ENCODE data around the gene EVI5.
"Not testable (repeated sequence)": the region's sequence is repeated elsewhere in the genome, so short reads cannot be mapped to it uniquely, and the experiment has no call there.

Gene EVI5

DNA sequence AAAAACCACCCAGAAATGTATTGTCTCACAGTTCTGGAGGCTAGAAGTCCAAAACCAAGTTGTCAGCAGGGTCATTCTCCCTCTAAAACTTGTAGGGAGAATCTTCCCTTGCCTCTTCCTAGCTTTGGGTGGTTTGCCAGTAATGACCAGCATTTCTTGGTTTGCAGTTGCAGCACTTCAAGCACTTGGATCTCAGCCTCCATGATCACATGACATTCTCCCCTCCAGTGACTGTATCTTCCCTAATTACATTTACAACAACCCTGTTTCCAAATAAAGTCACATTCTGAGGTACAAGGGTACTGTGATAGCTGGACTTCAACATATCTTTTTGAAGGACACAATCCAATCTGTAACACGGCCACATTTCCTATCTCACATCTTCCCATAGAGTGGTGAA is 37.2 kb downstream of the EVI5 start:
- no peak for DNase-seq

DNA sequence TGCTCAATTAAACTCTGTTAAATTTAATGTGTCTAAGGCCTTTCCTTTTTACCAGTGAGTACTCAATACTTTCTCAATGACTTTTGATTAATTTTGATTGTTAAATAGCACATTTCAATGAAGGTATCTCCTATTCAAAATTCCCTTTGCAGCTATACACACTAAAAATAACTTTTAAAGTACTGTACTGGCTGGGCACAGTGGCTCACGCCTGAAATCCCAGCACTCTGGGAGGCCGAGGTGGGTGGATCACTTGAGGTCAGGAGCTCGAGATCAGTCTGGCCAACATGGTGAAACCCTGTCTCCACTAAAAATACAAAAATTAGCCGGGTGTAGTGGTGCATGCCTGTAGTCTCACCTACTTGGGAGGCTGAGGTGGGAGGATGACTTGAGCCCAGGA is 38.7 kb downstream of the EVI5 start:
- DNase-seq, result not testable (repeated sequence)

DNA sequence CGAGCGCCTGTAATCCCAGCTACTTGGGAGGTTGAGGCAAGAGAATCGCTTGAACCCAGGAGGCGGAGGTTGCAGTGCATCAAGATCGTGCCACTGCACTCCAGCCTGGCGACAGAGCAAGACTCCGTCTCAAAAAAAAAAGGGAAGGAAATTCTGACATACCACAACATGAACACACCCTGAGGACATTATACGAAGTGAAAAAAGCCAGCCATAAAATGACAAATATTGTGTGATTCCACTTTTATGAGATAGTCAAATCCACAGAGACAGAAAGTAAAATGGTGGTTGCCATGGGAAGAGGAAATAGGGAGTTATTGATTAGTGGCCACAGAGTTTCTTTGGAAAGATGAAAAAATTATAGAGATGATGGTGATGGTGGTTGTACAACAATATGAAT is 41.7 kb downstream of the EVI5 start:
- DNase-seq, result no peak

DNA sequence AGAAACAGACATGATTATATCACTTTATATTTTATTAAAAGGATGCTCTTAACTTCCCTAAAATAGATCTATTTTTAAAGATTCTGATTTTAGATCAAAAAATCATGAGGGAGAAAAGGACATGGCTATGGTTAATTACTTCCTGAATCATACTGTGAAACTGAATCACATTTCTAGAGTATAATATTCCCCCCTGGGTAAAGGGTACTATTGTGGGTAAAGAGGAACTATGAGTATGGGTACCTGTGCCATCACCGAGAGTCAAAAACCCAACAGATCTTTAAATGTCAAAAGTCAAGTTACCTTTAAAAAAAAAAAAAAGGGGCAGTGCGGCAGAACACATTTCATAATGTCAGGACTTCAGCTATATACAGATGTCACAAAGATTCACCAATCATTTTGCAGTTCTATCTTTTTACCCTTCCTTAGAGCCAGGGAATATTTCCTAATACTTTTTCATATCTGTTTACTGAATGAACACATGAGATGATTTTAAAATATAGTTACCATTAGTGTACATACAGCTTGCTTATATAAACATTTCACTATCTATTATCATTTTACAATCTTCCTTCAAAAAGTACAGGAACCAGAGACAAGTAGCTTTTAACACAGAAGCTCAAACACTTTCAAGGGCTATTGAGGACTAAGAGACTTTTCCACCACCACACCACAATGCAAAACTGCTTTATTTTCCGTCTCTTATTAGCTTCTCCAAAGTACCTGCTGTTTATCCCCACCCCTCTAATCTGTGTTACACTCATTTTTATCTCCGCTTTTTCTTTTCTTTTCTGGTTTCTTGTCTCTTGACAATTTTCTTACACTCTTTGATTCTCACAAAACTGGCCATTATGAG is 45.0 kb downstream of the EVI5 start:
- no peak for DNase-seq

DNA sequence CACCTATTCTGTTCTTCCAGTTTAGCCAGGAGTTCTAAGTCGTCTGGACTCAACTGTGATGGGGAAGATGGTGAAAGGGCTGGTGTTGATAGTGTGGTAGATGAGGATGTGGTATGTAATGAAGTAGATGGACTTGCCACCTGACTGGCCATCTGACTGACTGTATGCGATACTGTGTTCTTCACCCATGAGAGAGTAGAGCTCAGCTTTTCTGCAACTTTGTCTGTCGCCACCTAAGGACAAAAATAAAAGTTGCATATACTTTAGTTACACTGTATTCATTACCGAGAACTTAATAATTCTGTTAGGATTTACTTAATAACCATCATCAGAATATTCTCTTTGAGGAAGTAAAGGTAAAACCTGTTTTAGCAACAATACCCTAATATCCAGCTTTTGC is 48.5 kb downstream of the EVI5 start:
- no peak for DNase-seq

DNA sequence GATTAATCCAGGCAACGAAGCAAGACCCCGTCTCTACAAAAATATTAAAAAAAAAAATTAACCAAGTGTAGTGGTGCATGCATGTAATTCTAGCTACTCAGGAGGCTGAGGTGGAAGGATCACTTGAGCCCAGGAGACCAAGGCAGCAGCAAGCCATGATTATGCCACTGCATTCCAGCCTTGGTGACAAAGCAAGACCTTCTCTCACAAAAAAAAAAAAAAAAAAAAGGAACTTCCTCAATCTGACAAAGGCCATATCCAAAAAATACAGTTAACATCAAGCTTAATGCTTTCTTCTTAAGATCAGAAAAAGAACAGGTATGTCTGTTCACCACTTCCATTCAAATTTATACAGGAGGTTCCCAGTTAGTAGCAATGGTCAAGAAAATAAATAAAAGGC is 54.4 kb downstream of the EVI5 start:
- no peak for DNase-seq

DNA sequence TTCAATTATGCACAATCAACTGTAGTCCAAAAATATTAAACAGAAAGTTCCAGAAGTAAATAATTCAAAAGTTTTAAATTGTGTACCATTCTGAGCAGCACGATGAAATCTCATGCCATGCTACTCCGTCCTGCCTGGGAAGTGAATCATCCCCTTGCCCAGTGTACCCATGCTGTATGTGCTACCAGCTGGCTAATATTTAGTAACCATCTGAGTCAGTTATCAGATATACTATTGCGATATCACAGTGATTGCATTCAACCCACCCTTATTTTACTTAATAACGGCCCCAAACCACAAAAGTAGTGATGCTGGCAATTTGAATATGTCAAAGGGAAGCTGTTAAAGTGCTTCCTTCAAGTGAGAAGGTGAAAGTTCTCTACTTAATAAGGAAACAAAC is 56.2 kb downstream of the EVI5 start:
- DNase-seq, result no peak

DNA sequence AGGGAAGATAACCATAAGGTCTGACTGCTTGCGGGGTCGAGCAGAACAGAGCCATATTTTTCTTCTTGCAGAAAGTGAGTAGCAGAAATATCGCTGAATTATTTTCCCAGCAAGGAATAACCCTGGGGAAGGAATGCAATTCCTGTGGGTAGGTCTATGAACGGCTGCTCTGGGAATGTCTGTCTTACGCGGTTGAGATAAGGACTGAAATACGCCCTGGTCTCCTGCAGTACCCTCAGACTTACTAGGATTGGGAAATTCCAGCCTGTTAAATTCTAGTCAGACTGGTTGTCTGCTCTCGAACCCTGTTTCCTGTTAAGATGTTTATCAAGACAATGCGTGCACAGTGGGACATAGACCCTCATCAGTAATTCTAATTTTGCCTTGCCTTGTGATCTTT is 61.2 kb downstream of the EVI5 start:
- DNase-seq, result not testable (repeated sequence)

DNA sequence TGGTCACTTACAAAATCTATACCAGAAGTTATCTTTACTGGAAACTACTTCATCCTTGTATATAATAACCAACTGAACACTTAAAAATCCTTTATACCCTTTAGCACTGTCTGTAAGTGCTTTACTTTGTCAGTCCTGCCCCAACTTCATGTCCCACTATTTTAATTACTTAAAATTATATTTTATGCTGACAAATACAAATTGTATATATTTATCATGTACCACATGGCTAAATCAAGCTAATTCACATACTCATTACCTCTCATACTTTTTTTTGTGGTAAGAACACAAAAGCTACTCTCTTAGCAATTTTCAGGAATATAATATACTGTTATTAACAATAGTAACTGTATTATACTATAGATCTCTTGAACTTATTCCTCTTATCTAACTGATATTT is 63.0 kb downstream of the EVI5 start:
- no peak for DNase-seq

DNA sequence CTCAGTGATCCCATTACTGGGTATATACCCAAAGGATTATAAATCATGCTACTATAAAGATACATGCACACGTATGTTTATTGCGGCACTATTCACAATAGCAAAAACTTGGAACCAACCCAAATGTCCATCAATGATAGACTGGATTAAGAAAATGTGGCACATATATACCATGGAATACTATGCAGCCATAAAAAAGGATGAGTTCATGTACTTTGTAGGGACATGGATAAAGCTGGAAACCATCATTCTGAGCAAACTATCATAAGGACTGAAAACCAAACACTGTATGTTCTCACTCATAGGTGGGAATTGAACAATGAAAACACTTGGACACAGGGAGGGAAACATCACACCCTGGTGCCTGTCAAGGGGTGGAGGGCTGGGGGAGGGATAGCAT is 63.8 kb downstream of the EVI5 start:
- DNase-seq, result not testable (repeated sequence)

DNA sequence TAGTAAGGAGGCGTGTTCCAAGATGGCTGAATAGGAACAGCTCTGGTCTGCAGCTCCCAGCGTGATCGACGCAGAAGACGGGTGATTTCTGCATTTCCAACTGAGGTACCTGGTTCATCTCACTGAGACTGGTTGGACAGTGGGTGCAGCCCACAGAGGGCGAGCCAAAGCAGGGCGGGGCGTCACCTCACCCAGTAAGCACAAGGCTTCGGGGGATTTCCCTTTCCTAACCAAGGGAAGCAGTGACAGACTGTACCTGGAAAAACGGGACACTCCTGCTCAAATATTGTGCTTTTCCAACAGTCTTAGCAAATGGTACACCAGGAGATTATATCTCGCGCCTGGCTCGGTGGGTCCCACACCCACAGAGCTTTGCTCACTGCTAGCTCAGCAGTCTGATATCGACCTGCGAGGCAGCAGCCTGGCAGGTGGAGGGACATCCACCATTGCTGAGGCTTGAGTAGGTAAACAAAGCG is 69.4 kb downstream of the EVI5 start:
- not testable (repeated sequence) for DNase-seq

DNA sequence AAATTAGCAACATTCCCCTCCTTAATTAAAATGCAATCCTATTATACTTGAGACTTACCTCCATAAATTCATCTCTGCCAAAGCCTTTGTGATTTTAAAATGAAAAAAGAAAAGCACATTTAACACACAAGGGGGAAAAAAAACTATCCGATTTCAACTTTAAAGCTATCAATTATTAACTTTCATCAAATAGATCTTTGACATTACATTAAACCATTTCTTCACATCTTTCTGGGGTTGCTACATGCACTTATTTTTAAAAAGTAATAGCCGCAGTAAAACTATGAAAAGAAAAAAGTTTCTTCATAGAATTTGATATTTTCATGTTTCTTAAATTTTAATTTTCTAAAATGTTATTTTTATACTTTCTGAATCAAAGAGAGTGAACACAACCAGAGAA is 71.0 kb downstream of the EVI5 start:
- no peak for DNase-seq

DNA sequence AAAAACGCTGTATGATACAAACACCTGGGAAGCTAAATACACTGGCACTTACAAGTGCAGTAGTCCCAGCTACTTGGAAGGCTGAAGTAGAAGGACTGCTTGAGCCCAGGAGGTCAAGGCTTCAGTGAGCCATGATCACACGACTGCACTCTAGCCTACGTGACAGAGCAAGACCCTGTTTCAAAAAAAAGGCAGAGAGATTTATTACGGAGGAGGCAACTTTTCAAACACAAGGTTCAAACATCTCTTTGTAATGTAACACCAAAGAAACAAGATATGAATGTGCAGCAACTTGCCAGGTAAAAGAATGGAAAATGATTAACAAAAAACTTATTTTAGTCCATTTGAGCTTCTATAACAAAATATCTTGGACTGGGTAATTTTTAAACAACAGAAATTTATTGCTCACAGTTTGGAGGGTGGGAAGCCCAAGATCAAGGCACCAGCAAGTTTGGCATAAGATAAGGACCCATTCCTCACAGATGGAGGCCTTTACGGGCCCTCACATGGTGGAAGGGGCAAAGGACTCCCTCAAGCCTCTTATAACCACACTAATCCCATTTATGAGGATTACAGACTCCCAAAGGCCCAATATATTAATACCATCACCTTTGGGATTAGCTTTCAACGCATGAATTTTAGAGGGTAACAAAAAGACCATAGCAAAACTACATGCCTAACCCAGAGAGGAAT is 73.3 kb downstream of the EVI5 start:
- no peak for DNase-seq

DNA sequence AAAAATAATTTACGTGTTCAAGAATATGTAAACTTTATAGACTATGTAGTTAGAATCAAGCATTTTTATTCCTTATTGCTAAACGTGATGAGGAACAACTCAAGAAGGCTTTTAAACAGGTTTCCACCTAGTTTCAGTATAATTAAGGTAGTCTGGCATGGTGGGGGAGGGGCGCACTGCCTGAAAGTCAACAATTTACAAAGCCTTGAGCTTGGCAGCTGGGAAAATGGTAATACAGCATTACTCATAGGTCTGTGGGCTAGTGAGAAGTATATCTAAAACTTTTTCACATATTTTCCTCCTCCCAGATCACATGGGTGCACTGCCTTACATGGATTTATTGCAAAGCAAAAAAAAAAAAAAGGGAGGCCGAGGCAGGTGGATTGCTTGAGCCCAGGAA is 75.2 kb downstream of the EVI5 start:
- DNase-seq, result no peak

DNA sequence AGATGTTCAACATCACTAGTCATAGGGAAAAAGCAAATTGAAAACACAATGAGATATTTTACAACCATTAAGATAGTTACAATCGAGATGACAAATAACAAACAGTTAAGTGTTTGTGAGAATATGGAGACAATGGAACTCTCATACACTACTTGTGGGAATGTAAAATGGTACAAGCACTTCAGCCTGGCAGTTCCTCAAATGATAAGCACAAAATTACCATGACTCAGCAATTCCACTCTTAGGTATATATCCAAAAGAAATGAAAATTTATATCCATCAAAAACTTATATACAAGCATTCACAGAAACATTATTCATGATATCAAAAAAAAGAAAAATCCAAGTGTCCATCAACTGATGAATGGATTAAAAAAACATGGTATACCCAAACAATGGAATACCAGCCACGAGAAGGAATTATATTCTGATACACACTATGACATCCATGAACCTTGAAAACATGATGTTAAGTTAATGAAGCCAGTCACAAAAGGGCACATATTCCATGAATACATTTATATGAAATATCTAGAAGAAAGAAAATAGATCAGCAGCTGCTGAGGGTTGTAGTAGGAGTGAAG is 76.4 kb downstream of the EVI5 start:
- no peak for DNase-seq

DNA sequence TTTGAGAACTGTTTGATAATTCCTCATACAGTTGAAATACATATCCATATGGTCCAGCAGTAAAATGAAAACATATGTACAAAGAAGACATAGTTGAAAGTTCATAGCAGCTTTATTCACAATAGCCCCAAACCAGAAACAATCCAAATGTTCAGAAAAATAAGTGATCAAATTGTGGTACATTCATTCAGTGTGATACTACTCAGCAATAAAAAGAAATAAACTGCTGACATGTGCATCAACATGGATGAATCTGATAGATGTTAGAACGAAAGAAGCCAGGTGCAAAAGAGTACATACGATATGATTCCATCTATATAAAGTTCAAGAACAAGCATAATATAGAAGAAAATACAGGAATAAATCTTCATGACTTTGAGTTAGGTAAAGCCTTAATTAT is 77.2 kb downstream of the EVI5 start:
- DNase-seq, result no peak

DNA sequence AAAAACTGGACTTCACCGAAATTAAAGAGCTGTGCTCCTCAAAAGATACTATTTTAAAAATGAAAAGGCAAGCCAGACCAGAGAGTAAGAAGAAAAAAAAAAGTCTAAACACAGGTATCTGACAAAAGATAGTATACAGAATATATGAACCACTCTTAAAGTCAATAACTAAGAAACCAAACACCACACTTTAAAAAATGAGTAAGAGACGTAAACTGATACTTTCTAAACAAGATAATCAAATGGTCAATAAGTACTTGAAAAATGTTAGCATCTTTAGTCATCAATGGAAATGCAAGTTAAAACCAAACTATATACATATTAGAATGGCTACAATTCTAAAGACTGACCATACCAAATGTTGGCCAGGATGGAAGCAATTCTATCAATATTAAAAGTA is 77.6 kb downstream of the EVI5 start:
- no peak for DNase-seq

DNA sequence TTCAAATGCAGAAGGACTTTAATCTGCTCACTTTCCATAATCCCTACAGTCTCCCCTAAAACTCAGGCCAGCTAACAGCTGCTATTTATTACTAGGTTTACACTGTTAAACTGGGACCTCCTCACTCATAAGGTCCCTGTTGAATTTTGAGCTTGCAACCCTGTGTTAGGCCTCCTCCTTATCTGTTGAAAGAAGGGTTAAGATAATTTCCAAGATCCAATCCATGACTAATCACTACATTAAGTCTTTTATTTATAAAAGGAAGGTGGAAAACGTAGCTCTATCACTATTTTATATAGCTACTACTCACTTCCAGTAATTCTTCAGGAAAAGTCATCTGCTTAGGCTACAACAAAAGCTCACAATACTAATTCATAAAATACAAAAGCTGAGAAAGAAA is 79.5 kb downstream of the EVI5 start:
- no peak for DNase-seq

DNA sequence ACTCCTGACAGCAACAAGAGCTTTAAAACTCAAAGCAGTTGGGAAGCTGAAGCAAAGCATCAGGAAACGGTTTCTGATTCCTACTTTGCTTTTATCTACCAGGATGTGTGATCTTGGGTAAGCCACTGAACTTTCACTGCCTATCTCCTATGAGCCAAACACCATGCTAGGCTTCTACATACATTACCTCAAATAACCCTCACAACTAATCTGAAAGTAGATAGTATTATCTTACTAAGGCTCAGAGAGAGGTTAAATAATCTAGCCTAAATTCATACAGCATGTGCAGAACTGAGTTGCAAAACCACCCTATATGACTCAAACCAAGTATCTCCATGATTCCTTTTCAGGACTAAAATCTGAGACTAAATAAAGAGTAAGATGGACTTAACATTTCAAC is 83.8 kb downstream of the EVI5 start:
- DNase-seq, result no peak

DNA sequence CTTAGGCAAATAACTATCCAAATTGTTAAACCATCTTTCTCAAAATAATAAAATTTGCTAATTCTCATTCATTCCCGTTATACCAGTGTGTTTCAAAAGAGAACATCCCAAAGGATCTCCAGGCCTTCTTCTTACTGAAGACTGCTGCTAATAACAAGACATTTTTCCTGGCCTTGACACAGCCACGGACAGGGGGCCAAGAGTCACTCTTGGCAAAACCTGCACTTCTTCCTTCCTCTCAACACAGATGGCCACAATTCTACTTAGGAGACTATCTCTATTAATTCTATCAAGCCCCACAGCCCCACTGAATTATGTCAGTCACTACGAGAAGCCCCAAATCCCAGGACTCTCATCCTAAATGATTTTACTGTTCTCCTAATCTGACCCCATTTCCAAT is 86.0 kb downstream of the EVI5 start:
- no peak for DNase-seq

DNA sequence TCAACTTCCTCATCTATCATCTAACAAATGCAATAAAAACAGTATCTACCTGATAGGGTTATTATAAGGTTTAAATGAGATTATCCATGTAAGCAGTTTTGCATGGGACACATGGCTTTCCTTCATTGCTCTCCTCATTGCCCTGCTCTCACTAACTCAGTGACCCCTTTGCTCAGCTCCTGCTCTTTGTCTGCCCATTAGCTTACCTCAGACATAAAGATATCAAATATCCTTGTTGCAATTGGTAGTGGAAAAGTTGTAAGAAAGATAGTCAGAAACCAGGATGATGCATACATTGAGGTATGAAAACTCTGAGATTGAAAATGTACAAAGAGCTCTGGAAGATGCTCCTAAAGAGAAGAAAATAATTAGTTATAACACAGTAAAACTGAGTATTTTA is 89.8 kb downstream of the EVI5 start:
- DNase-seq, result no peak

DNA sequence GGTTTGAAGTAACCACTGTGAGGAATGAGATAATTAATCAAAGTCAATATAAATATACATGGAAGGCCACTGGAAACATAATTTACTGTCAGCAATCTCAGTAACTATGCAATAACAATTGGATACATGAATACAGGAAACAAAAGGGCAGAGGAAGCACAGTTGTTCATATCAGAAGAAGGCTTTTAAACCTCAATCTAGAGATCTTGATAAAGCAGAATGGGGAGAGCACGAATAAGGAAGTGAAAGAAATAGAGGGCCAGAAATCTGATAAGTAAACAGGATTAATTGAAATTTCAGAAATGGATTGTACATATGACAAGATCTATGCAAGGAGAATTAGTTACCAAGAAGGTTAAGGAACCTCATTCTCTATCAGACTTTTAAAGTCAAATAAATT is 93.0 kb downstream of the EVI5 start:
- no peak for DNase-seq

DNA sequence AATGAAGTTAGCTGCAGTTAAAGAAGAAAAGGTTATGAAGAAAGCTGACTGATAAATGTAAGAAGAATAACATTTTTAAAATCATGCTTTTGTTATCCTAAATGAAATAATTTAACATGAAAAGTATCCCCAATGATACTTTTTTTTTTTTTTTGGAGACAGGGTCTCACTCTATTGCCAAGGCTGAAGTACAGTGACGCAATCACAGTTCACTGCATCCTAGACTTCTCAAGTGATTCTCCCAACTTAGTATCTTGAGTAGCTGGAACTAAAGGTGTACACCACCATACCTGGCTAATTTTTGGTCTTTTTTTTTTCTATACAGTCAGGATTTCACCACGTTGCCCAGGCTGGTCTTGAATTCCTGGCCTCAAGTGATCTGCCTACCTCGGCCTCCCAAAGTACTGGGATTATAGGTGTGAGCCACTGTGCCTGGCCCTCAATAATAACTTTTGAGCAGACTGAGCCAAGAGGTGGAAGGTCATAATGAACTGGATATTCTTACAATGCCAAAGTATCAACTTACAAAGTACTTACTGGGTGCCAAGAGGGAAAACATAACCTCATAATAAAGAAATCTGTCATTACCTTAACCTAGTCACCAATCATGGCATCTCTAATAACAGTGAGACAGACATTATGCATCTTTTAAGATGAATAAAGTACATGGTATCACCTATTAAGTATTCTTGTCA is 94.5 kb downstream of the EVI5 start:
- DNase-seq, result no peak

DNA sequence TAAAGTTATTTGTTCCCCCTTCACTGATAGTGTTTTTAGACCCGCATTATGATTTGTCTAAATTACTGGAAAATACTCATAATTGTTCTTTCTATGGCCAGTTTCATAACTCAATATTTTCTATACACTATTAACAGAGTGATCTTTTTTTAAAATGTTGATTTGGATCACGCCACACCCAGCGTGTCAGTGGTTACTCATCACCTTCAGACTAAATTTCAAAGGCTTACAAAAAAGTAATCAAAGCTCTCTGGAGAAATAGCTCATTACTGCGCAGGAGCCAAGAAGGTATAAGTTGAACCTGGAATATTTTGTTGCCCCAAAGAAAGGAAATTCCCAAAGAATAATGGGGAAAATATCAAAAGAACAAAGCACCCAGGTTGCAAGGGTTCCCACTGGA is 104.9 kb downstream of the EVI5 start:
- DNase-seq, result no peak
